Measurements from ENCODE around the gene CHST5.

CHST5 gene

GRCh38 chr16:75485230-75486013 is 50.5 kb downstream of the CHST5 start:
- no peak overlapping the region for H3K4me3 ChIP-seq (ENCODE audit: low read length)
- no peak for TF ChIP-seq ZNF274 (IDR thresholded peaks at IDR 0.05; ENCODE audit: low read depth, low read length)

GRCh38 chr16:75483222-75483621 is 52.7 kb downstream of the CHST5 start:
- H3K4me3 ChIP-seq (ENCODE audit: low read length) = no peak overlapping the region
- no peak for TF ChIP-seq ZNF274 (IDR thresholded peaks at IDR 0.05; ENCODE audit: low read depth, low read length)

GRCh38 chr16:75482434-75483205 is 53.3 kb downstream of the CHST5 start:
- no peak overlapping the region for H3K4me3 ChIP-seq (ENCODE audit: low read length)
- TF ChIP-seq ZNF274 (IDR thresholded peaks at IDR 0.05; ENCODE audit: low read depth, low read length) = no peak

- H3K4me3 ChIP-seq (ENCODE audit: low read length) = no peak overlapping the region
- no peak for TF ChIP-seq ZNF274 (IDR thresholded peaks at IDR 0.05; ENCODE audit: low read depth, low read length)
Observed at GRCh38 chr16:75481475-75481874, 54.4 kb downstream of the CHST5 start.

GRCh38 chr16:75479421-75479990 is 56.4 kb downstream of the CHST5 start:
- no peak for TF ChIP-seq ZNF274 (IDR thresholded peaks at IDR 0.05; ENCODE audit: low read depth, low read length)
- H3K4me3 ChIP-seq (ENCODE audit: low read length) = no peak overlapping the region
